HG03571 (cell line): ENCODE measurements around the gene CLEC16A.
A peak's percentile ranks its signal among the peaks of the same experiment; 100 is the strongest.
"Not testable (repeated sequence)": the region's sequence is repeated elsewhere in the genome, so short reads cannot be mapped to it uniquely, and the experiment has no call there.

ENCODE experiments used
- ATAC-seq: cut with Tn5 transposase; IDR thresholded peaks from one replicate; pipeline ENCODE4 v1.9.1; 2021; ENCODE audit not compliant: unreplicated experiment

The CLEC16A gene

GRCh38 chr16:10938796-10939648, 5.3 kb upstream of the CLEC16A start:
- ATAC-seq: no peak

- no peak for ATAC-seq
These were observed 4.6 kb upstream of the CLEC16A start for GRCh38 chr16:10939649-10940234.

- ATAC-seq: no peak
These were observed 3.8 kb upstream of the CLEC16A start for GRCh38 chr16:10940501-10941079.

- no peak for ATAC-seq
These were observed 3.0 kb upstream of the CLEC16A start for GRCh38 chr16:10941127-10941933.

- not testable (repeated sequence) for ATAC-seq
These were observed 2.4 kb upstream of the CLEC16A start for GRCh38 chr16:10941935-10942351.

- peak; percentile 54 for ATAC-seq
These were observed 1.9 kb upstream of the CLEC16A start, which contains the start of gene DEXI for GRCh38 chr16:10942352-10943063. Gene DEXI (minus strand): TSS chr16:10942468. CDS start chr16:10942005, 463 bp downstream.

- no peak for ATAC-seq
These were observed 1.4 kb upstream of the CLEC16A start for GRCh38 chr16:10943064-10943353.

- no peak for ATAC-seq
These were observed 862 bp downstream of the CLEC16A start for GRCh38 chr16:10945065-10945787.

- no peak for ATAC-seq
These were observed 1.9 kb downstream of the CLEC16A start for GRCh38 chr16:10946308-10946707.

- no peak for ATAC-seq
These were observed 2.9 kb downstream of the CLEC16A start for GRCh38 chr16:10947211-10947787.

- peak; percentile 73 for ATAC-seq
These were observed 5.1 kb downstream of the CLEC16A start for GRCh38 chr16:10949424-10949970.

- no peak for ATAC-seq
These were observed 6.0 kb downstream of the CLEC16A start for GRCh38 chr16:10950393-10950792.

GRCh38 chr16:10951026-10951425, 6.7 kb downstream of the CLEC16A start:
- ATAC-seq: no peak

GRCh38 chr16:10954903-10955302, 10.5 kb downstream of the CLEC16A start:
- ATAC-seq: no peak

GRCh38 chr16:10957771-10958482, 13.6 kb downstream of the CLEC16A start:
- no peak for ATAC-seq

- ATAC-seq: no peak
These were observed 14.8 kb downstream of the CLEC16A start for GRCh38 chr16:10959161-10959560.

- no peak for ATAC-seq
These were observed 16.9 kb downstream of the CLEC16A start for GRCh38 chr16:10961231-10961630.

GRCh38 chr16:10964039-10964890, 19.9 kb downstream of the CLEC16A start:
- ATAC-seq: no peak
